IMR-90 (cell line): ENCODE data around the gene TRIAP1. TPM values are rescaled to one million over a fixed set of nuclear protein-coding genes. Genes with fewer than 3 reads are reported as not detected.
"Not testable (repeated sequence)": the region's sequence is repeated elsewhere in the genome, so short reads cannot be mapped to it uniquely, and the experiment has no call there.

Source experiments
- ATAC-seq: fragments of 200-7000 bp; cut with Tn5 transposase; 2 replicates; pipeline ENCODE4 v1.9.1; 2020; ENCODE audit warnings: low read depth, mild to moderate bottlenecking, moderate library complexity
- BruUV-seq: library from RNA; stranded (reverse); fragments of 400-500 nt; replicated peaks from 2 replicates; lab custom pipeline; 2021; lab: Mats Ljungman, UMichigan
- CTCF ChIA-PET: fragments of 300-600 bp; formaldehyde crosslinking; extraction: SDS; loops from one replicate; lab custom pipeline; 2021; ENCODE audit warnings: antibody characterized with exemption; lab: Yijun Ruan, JAX
- POLR2A ChIA-PET: fragments of 300-600 bp; sonication (Branson Sonifier 250); formaldehyde crosslinking; loops from one replicate; lab custom pipeline; 2022; ENCODE audit warnings: antibody characterized with exemption; ENCODE audit not compliant: unreplicated experiment; lab: Charles Lee
- DNase-seq: peaks from one replicate; pipeline ENCODE4 v3.0.0; 2013
- H2AFZ ChIP-seq: replicated peaks from 2 replicates; pipeline ENCODE3; 2013; ENCODE audit warnings: low read length, mild to moderate bottlenecking; ENCODE audit not compliant: poor library complexity
- H2AK5ac ChIP-seq: 2 replicates; pipeline ENCODE4 v1.6.1; 2013; ENCODE audit warnings: low read depth, low read length, inconsistent platforms
- H2AK9ac ChIP-seq: replicated peaks from 2 replicates; pipeline ENCODE3; 2013; ENCODE audit warnings: mild to moderate bottlenecking, low read depth, low read length, moderate library complexity; ENCODE audit not compliant: poor library complexity
- H2BK120ac ChIP-seq: 2 replicates; pipeline ENCODE4 v1.6.1; 2013; ENCODE audit warnings: low read depth, low read length, inconsistent platforms
- H2BK15ac ChIP-seq: 3 replicates; pipeline ENCODE4 v1.6.1; 2013; ENCODE audit warnings: low read depth, low read length, inconsistent platforms
- H2BK20ac ChIP-seq: 2 replicates; pipeline ENCODE4 v1.6.1; 2013; ENCODE audit warnings: low read depth, mild to moderate bottlenecking, inconsistent platforms, low read length, moderate library complexity
- H2BK5ac ChIP-seq: 2 replicates; pipeline ENCODE4 v1.6.1; 2013; ENCODE audit warnings: mild to moderate bottlenecking, low read depth, low read length, inconsistent platforms; ENCODE audit not compliant: poor library complexity, severe bottlenecking
- H3K14ac ChIP-seq: replicated peaks from 2 replicates; pipeline ENCODE4 v1.6.1; 2013; ENCODE audit warnings: low read depth, low read length, inconsistent platforms
- H3K18ac ChIP-seq: 2 replicates; pipeline ENCODE4 v1.6.1; 2013; ENCODE audit warnings: low read depth, low read length, control low read depth
- H3K23ac ChIP-seq: 2 replicates; pipeline ENCODE4 v1.6.1; 2013; ENCODE audit warnings: low read depth, low read length, inconsistent platforms
- H3K27ac ChIP-seq: 2 replicates; pipeline ENCODE4 v1.5.1; 2013; ENCODE audit warnings: mild to moderate bottlenecking, control low read depth, low read length; ENCODE audit not compliant: insufficient read depth
- H3K27me3 ChIP-seq: 2 replicates; pipeline ENCODE4 v1.6.1; 2013; ENCODE audit warnings: low read length; ENCODE audit not compliant: control insufficient read depth, insufficient read depth
- H3K36me3 ChIP-seq: 2 replicates; pipeline ENCODE4 v1.6.1; 2013; ENCODE audit warnings: low read length, mixed read lengths; ENCODE audit not compliant: control insufficient read depth, insufficient read depth
- H3K4ac ChIP-seq: 2 replicates; pipeline ENCODE4 v1.6.1; 2013; ENCODE audit warnings: low read depth, low read length, inconsistent platforms
- H3K4me1 ChIP-seq: 2 replicates; pipeline ENCODE4 v1.6.1; 2013; ENCODE audit warnings: low read length, mixed read lengths; ENCODE audit not compliant: control insufficient read depth, insufficient read depth
- H3K4me2 ChIP-seq: 2 replicates; pipeline ENCODE4 v1.6.1; 2013; ENCODE audit warnings: low read depth, mild to moderate bottlenecking, control low read depth, low read length, moderate library complexity
- H3K4me3 ChIP-seq: 2 replicates; pipeline ENCODE4 v1.5.1; 2013; ENCODE audit warnings: low read depth, mild to moderate bottlenecking, control low read depth, low read length, moderate library complexity; ENCODE audit not compliant: insufficient read depth
- H3K56ac ChIP-seq: 2 replicates; pipeline ENCODE4 v1.6.1; 2013; ENCODE audit warnings: low read length, inconsistent platforms; ENCODE audit not compliant: insufficient read depth; ENCODE audit errors: extremely low read depth
- H3K79me1 ChIP-seq, 2 experiments: 2 replicates each; pipeline ENCODE4 v1.6.1; 2013; ENCODE audit warnings: low read length in 2 of 2, inconsistent platforms in 1 of 2, low read depth in 1 of 2
- H3K9ac ChIP-seq: 2 replicates; pipeline ENCODE4 v1.6.1; 2013; ENCODE audit warnings: low read depth, low read length, control low read depth
- H3K9me1 ChIP-seq: 2 replicates; pipeline ENCODE4 v1.6.1; 2013; ENCODE audit warnings: low read length, inconsistent platforms; ENCODE audit not compliant: insufficient read depth
- H3K9me3 ChIP-seq: 2 replicates; pipeline ENCODE4 v1.6.1; 2013; ENCODE audit warnings: low read length; ENCODE audit not compliant: control insufficient read depth, insufficient read depth
- H4K20me1 ChIP-seq: 2 replicates; pipeline ENCODE4 v1.6.1; 2013; ENCODE audit warnings: low read length, inconsistent platforms; ENCODE audit not compliant: insufficient read depth
- H4K5ac ChIP-seq: 2 replicates; pipeline ENCODE4 v1.6.1; 2013; ENCODE audit warnings: mild to moderate bottlenecking, low read depth, low read length, control low read depth
- H4K8ac ChIP-seq, 2 experiments: 2 replicates each; pipeline ENCODE4 v1.6.1; 2013; ENCODE audit warnings: low read depth in 2 of 2, low read length in 2 of 2, control low read depth in 1 of 2, inconsistent platforms in 1 of 2
- H4K91ac ChIP-seq: 2 replicates; pipeline ENCODE4 v1.6.1; 2013; ENCODE audit warnings: low read depth, low read length, inconsistent platforms; ENCODE audit not compliant: insufficient read depth
- POLR2A ChIP-seq: IDR thresholded peaks from 2 replicates; pipeline ENCODE4 v1.6.1; 2012; ENCODE audit warnings: mild to moderate bottlenecking, low read depth, low read length
- RFX5 ChIP-seq: IDR thresholded peaks from 2 replicates; pipeline ENCODE4 v1.8.0; 2012; ENCODE audit warnings: low read depth, mild to moderate bottlenecking, low read length, moderate library complexity
- WGBS, 2 experiments: methylation state at CpG; one replicate each; pipeline versions ENCODE4 v1.1.5 to v1.1.7; 2013; ENCODE audit warnings: missing lambda C conversion rate in 2 of 2; ENCODE audit not compliant: insufficient read length in 1 of 2; ENCODE audit errors: extremely low coverage in 2 of 2; 5-methylcytosine and 5-hydroxymethylcytosine counted together
- dilution Hi-C: fragments of 300-500 bp; cut with HindIII; formaldehyde crosslinking; loops from one replicate; pipeline ENCODE4 v1.14.3; 2018; ENCODE audit warnings: low sequenced_read_pairs; ENCODE audit not compliant: unreplicated experiment
- in situ Hi-C: fragments of 300-500 bp; cut with MboI; formaldehyde crosslinking; loops from 3 replicates; pipeline ENCODE4 v1.14.3; 2019; ENCODE audit warnings: low sequenced_read_pairs, inconsistent platforms, mixed read lengths
- intact Hi-C: fragments of 100-400 bp; cut with micrococcal nuclease; formaldehyde crosslinking; loops from 2 replicates; pipeline ENCODE4 v1.10.0; 2022
- polyA plus RNA-seq, 3 experiments: library from polyadenylated mRNA; depleted of rRNA; stranded (reverse); fragments of >200 nt; gene quantifications; 2 replicates each; pipeline ENCODE4 v1.2.3, GENCODE V29; 2012; ENCODE audit warnings: low replicate concordance in 1 of 3
- total RNA-seq: library from RNA; depleted of rRNA; stranded (reverse); fragments of >200 nt; gene quantifications from 2 replicates; pipeline ENCODE4 v1.2.3, GENCODE V29; 2012
- TF ChIP-seq, protein P1 (sequence below): fragments of 150-350 bp; IDR thresholded peaks from 2 replicates; pipeline ENCODE4 v1.6.1; 2016; ENCODE audit warnings: low read depth, mild to moderate bottlenecking, low read length, moderate library complexity, borderline replicate concordance

The TRIAP1 gene
- total and polyA plus RNA-seq, 2 of the 4 experiments (the other 2 are of a cell fraction) = 19.2 to 32.3 TPM

DNA sequence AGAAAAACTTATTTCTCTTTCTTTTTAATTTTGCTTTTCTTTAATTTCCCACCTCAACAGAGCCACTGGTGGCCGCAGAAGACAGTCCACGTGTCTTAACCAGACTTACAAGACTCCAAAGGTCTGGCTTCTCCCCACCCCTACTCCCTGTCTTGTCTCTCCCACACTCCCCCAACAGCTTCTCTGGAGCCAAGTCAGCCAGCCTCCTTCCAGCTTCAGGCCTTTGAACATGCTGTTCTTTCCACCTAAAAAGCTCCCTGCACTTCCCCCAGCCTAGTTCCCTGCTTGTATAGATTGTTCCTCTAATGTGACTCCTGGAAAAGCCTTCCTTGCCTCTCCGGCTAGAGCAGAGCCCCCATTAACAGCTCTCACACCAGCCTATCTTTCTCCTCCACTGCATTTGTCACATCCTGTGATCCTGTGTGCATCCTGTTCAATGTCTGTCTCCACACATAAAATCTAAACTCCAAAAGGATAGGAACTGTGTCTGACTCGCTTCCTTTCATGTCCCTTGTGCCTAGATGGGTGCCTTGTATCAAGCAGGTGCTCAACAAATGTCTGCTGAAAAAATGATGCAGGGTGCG, 42.0 kb upstream of the TRIAP1 start:
- no peaks in the 10 kb centered on the region for H3K4me1 ChIP-seq
- in situ Hi-C loops (no loop called here), intact Hi-C loops (no loop called here), dilution Hi-C loops (no loop called here)
- no peak overlapping the region for H4K91ac ChIP-seq
- H3K79me1 ChIP-seq = peaks cover 10 to 25% of the 10 kb centered on the region in 2 experiments
- H3K56ac ChIP-seq = no peak overlapping the region
- no peak overlapping the region for H3K14ac ChIP-seq
- H3K18ac ChIP-seq = no peak overlapping the region
- peaks cover 10% of the 10 kb centered on the region for H3K9me1 ChIP-seq
- TF ChIP-seq, protein P1, sequence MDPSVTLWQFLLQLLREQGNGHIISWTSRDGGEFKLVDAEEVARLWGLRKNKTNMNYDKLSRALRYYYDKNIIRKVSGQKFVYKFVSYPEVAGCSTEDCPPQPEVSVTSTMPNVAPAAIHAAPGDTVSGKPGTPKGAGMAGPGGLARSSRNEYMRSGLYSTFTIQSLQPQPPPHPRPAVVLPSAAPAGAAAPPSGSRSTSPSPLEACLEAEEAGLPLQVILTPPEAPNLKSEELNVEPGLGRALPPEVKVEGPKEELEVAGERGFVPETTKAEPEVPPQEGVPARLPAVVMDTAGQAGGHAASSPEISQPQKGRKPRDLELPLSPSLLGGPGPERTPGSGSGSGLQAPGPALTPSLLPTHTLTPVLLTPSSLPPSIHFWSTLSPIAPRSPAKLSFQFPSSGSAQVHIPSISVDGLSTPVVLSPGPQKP = no peak
- TF ChIP-seq RFX5 (no peak), POLR2A (no peak)
- no peak for ATAC-seq
- H3K9me3 ChIP-seq = no peaks in the 10 kb centered on the region
- H2BK5ac ChIP-seq = no peak overlapping the region
- H3K9ac ChIP-seq = no peak overlapping the region
- H2AFZ ChIP-seq = no peak overlapping the region
- H3K36me3 ChIP-seq = peaks cover 6% of the 10 kb centered on the region
- no peak overlapping the region for H3K4me3 ChIP-seq
- no peak overlapping the region for H4K5ac ChIP-seq
- H2BK20ac ChIP-seq = no peak overlapping the region
- no peak overlapping the region for H2BK15ac ChIP-seq
- no TSS peak for BruUV-seq
- no peaks in the 10 kb centered on the region for H3K27me3 ChIP-seq
- H2AK9ac ChIP-seq = no peak overlapping the region
- ChIA-PET CTCF (no interaction called here), POLR2A (no interaction called here)
- H3K4me2 ChIP-seq = no peak overlapping the region
- no peak overlapping the region for H3K23ac ChIP-seq
- H3K4ac ChIP-seq = no peak overlapping the region
- H4K20me1 ChIP-seq = no peaks in the 10 kb centered on the region
- H4K8ac ChIP-seq = no peak overlapping the region
- no peak overlapping the region for H2AK5ac ChIP-seq
- no peak overlapping the region for H2BK120ac ChIP-seq
- 40% methylated on average over 2 of the region's 5 CpGs; no CpG with 5 or more reads in 1 of the 2 experiments for WGBS, 2 experiments
- DNase-seq = no peak
- no peak overlapping the region for H3K27ac ChIP-seq

DNA sequence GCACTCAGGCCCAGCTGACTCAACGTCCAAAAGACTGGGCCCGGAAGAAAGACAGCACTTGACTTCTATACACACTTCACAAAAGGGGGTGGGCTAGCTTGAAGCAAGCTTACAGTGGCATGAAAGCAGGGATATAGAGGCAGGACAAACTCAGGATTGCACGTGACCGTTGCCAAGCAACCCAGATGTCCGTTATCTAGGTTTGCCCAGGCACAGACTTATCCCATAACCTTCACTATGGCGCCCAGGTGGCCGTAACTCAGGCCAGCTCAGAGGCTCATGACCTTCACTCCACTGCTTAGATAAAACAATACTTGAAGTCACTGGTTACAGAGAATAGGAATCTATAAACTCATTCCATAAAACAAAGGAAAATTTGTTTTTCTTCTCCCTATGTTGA, 41.4 kb upstream of the TRIAP1 start:
- in situ Hi-C loops, dilution Hi-C loops, intact Hi-C loops, H3K4me3 ChIP-seq, H2AK5ac ChIP-seq, H3K56ac ChIP-seq, H2BK15ac ChIP-seq, H4K20me1 ChIP-seq, H3K23ac ChIP-seq, H3K36me3 ChIP-seq, H3K4me1 ChIP-seq, H2BK5ac ChIP-seq, H2AK9ac ChIP-seq, H3K4ac ChIP-seq, H4K91ac ChIP-seq, H4K5ac ChIP-seq, BruUV-seq, H3K18ac ChIP-seq, DNase-seq, H4K8ac ChIP-seq, H3K4me2 ChIP-seq, H3K14ac ChIP-seq, H3K9ac ChIP-seq, ATAC-seq, H3K9me3 ChIP-seq, H3K27ac ChIP-seq, H3K9me1 ChIP-seq, CTCF ChIA-PET, H3K27me3 ChIP-seq, H2AFZ ChIP-seq, H2BK20ac ChIP-seq, H2BK120ac ChIP-seq: not testable (repeated sequence)
- peaks cover 10 to 25% of the 10 kb centered on the region in 2 experiments for H3K79me1 ChIP-seq
- POLR2A ChIA-PET = interaction anchor here (0.6 kb wide), 1 partner anchor 7 kb away, joined by 4 read pairs; no protein-coding TSS in a partner anchor
- 60% methylated on average over 3 of the region's 7 CpGs; no CpG with 5 or more reads in 1 of the 2 experiments for whole genome bisulfite sequencing, 2 experiments
